Stimulated activated CD4-positive, alpha-beta T cell treated with anti-CD3 and anti-CD28 coated beads, Interleukin-15, amount 100 ng/mL, for 1 hour (primary cell): ENCODE measurements around the gene FOLH1.
"Not testable (repeated sequence)": the region's sequence is repeated elsewhere in the genome, so short reads cannot be mapped to it uniquely, and the experiment has no call there.

Experiments used
- DNase-seq, 2 donors: peaks; one replicate each; pipeline ENCODE4 v3.0.0-alpha.2; 2020; ENCODE audit warnings: low read depth in 1 of 2, low spot score in 1 of 2

Gene FOLH1

DNA sequence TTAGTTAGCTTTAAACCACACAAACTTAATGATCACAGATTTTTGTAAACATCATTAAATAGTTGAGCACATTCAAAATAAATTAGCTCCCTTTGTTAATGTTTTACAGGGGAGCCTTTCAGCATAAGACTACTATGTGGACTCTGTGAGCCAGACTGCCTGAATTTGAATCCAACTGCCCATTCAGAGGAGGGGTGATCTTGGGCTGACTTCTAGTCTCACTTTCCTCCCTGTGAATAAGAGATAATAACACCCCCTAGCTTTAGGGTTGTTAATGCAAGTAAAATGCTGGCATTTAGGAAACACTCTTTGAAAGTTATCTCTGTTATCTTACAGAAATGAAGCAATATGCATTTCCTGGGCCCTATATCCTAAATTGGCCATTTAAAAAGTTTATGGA, 23.6 kb downstream of the FOLH1 start:
- not testable (repeated sequence) for DNase-seq

DNA sequence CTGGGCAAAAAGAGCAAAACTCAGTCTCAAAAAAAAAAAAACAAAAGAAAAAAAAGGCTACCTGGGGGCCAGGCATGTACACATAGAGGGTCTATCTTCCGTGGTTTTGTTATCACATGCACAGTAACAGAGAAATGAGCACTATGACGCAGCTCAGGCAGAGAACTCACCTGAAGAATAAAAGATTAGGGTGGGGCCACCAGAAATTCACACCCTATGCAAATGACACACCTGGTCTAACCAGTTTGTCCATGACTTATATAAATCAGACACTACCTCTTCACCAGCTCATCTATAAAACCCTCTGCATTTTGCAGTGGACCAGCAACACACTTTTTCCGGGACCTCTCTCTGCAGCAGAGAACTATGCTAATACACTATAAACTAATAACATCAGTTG, 30.5 kb downstream of the FOLH1 start:
- DNase-seq: not testable (repeated sequence)

DNA sequence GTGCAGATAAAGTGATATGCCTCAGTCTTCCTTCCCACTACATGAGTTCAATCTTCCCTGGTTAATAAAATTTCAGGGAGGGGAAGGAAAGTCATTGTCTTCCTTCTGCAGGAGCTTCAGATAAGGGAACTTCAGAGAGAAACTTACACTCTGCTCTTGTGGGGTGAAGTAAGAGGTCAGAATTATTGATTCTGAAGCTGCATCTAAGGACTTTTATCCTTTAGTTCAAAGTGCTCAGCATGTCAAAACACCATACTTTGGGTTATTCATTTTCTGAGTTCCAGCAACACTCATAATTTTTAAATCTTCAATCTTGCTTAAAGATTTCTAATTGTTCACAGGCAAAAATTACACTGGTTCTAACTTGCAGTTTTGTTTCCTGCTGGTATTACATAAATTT, 33.0 kb downstream of the FOLH1 start:
- not testable (repeated sequence) for DNase-seq

DNA sequence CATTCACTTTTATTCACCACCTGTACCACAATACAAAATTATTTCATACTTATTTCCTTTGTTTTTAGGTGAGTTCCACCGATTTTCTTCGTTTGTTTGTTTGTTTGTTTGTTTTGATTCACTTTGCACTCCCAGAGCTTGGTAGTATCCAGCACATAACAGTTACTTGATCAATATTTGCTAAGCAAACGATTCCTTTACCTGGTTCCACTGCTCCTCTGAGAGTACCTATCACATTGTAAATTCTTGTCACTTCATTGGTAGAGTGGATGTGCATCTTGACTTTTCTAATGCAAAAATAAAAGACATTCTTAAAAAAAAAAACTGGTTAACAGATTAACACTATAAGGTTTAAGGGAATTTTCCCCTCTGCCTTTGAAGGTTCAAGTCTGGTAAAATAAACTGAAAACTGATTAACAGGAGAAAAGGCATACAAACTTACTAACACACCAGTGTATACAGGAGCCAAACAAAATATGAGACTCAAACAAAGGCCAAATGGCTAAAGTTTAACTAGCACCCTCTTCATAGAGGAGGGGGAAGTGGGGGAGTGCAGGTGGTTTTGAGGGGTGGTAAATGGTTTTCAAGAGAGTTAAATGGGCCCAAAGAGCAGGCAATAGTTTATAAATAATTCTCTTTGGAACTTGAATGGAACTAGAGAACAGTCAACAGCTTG, 33.6 kb downstream of the FOLH1 start:
- not testable (repeated sequence) for DNase-seq

DNA sequence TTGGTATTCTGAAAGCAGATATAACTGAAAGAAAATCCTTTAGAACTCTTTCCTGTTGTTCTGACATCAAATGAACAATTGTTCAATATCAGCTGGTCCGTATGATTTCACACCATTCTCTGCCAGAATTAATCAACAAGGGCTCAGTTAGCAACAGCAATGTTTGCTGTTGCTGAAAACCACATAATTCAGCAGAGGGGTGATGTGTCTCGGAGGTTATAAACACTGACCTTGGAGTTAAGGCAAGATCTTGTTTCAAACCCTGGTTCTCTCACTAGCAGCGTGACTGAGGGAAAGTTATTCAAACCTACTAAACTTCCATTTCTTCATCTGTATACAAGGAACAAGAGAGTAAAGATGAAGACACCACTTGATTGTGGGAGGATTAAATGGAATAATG, 36.8 kb downstream of the FOLH1 start:
- not testable (repeated sequence) for DNase-seq

DNA sequence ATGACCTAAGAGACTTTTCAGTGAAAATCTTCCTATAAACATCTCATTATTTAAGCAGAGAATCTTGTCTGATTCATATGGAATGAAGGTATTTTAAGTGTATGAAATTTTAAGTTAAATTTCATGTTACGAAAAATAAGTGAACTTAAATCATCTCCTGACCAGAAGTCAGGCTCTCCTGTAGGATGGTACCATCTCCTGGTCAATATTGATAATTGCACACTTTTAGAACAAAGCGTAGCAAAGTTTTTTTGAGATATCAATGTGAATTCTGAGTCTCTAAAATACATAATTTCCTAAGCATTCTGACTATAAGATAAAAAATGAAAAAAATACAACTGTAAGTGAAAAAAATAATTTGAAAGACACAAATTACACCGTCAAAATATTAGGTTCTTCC, 38.8 kb downstream of the FOLH1 start:
- DNase-seq: not testable (repeated sequence)

DNA sequence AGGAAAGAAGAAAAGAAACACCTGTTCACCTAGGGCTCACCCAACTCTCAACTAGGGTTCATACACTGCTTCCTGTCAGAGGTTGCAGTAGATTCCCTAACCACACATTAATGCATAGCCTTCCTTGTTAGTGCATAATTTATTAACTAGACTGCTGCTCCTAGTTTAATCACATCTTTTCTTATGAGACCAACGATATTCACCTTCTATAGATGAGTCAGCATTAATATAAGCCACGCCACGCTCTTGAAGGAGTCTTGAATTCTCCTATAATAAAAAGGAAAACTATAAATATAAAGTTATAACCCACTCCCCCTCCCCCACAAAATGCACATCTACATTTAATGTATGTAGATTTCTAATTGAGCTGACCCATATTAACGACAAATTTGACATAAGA, 39.4 kb downstream of the FOLH1 start:
- not testable (repeated sequence) for DNase-seq

DNA sequence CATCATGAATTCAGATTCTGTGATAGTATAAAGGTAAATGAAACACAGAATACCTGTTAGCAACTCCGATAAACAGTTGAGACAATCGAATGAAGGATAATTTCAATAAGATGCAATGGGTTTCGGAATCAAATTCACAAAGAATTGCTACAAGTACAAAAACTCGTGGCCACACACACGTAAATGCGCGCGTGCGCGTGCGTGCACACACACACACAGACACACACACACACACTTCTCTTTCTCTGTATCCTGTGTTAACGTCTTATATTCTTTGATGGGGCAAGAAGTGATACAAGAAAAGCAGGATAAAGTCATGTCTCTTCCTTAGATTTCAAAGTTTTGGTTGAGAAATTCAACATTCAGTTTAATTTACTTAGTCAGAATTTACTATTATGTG, 57.2 kb downstream of the FOLH1 start:
- DNase-seq: no peak

DNA sequence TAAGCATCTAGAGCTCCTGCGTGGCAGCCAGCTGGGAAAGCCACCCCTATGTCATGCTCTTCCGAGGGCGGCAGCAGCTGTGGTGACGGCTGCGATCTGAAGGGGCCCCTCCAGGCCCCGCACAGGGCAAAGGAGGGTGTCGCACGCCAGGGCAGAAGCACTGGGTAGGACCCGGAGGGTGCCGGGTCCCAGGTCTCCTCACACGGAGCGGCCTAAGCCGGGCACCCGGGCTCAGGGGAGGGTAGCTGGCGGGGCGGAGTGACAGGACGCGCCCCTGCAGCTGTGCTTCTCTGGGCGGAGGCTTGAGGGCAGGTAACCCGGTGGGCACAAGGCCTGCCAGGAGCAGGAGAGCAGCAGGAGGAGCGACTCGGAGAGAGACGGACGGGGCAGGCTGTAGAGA, 106.0 kb downstream of the FOLH1 start:
- DNase-seq: not testable (repeated sequence)
